ENCODE data around the gene ARSA.

Gene ARSA

GRCh38 chr22:50625131-50625567, 2.8 kb downstream of the ARSA start:
- ATAC-seq, result no peak
- no peak for TF ChIP-seq ZC3H10 (CRISPR knock-in tag; IDR thresholded peaks at IDR 0.05)
- TF ChIP-seq OSR1 (CRISPR knock-in tag; IDR thresholded peaks at IDR 0.05), result no peak
- TF ChIP-seq TCF4 (CRISPR knock-in tag; IDR thresholded peaks at IDR 0.05; ENCODE audit: borderline replicate concordance), result no peak
- TF ChIP-seq CSRNP3 (CRISPR knock-in tag; IDR thresholded peaks at IDR 0.05), result no peak
- TF ChIP-seq ZFP30 (CRISPR knock-in tag; IDR thresholded peaks at IDR 0.05), result no peak
- no peak for TF ChIP-seq CREB5 (CRISPR knock-in tag; IDR thresholded peaks at IDR 0.05; ENCODE audit: low read depth)
- TF ChIP-seq ESRRG (CRISPR knock-in tag; IDR thresholded peaks at IDR 0.05), result no peak
- no peak for TF ChIP-seq BACH2 (CRISPR knock-in tag; IDR thresholded peaks at IDR 0.05; ENCODE audit: borderline replicate concordance)

- no peak for ATAC-seq
Measured at GRCh38 chr22:50624347-50625130, 3.4 kb downstream of the ARSA start.

More at GRCh38 chr22:50624347-50625130, 3.4 kb downstream of the ARSA start:
- no peak for TF ChIP-seq TSHZ2 (CRISPR knock-in tag; IDR thresholded peaks at IDR 0.05)
- no peak for TF ChIP-seq ZNF70 (CRISPR knock-in tag; IDR thresholded peaks at IDR 0.05)
- TF ChIP-seq CSDC2 (CRISPR knock-in tag; IDR thresholded peaks at IDR 0.05), result no peak
- TF ChIP-seq ZFP30 (CRISPR knock-in tag; IDR thresholded peaks at IDR 0.05), result no peak
- TF ChIP-seq TOX (CRISPR knock-in tag; IDR thresholded peaks at IDR 0.05; ENCODE audit: borderline replicate concordance), result no peak
- no peak for TF ChIP-seq GLIS3 (CRISPR knock-in tag; IDR thresholded peaks at IDR 0.05)
- TF ChIP-seq ZFP3 (CRISPR knock-in tag; IDR thresholded peaks at IDR 0.05), result no peak
- no peak for TF ChIP-seq ZNF565 (CRISPR knock-in tag; conservative IDR thresholded peaks at IDR 0.05; ENCODE audit: low read depth)
- no peak for TF ChIP-seq PPARA (CRISPR knock-in tag; IDR thresholded peaks at IDR 0.05; ENCODE audit: borderline replicate concordance)
- no peak for TF ChIP-seq CREB5 (CRISPR knock-in tag; IDR thresholded peaks at IDR 0.05; ENCODE audit: low read depth)
- TF ChIP-seq ARNTL (CRISPR knock-in tag; IDR thresholded peaks at IDR 0.05; ENCODE audit: borderline replicate concordance, low read depth), result no peak
- no peak for TF ChIP-seq ZC3H10 (CRISPR knock-in tag; IDR thresholded peaks at IDR 0.05)
- no peak for TF ChIP-seq ISL1 (CRISPR knock-in tag; IDR thresholded peaks at IDR 0.05)
- no peak for TF ChIP-seq OSR1 (CRISPR knock-in tag; IDR thresholded peaks at IDR 0.05)
- TF ChIP-seq SNAI2 (CRISPR knock-in tag; IDR thresholded peaks at IDR 0.05), result no peak
- TF ChIP-seq BACH2 (CRISPR knock-in tag; IDR thresholded peaks at IDR 0.05; ENCODE audit: borderline replicate concordance), result no peak
- no peak for TF ChIP-seq POU6F1 (CRISPR knock-in tag; IDR thresholded peaks at IDR 0.05; ENCODE audit: borderline replicate concordance, low read depth)
- no peak for TF ChIP-seq RARB (CRISPR knock-in tag; IDR thresholded peaks at IDR 0.05)
- TF ChIP-seq CSRNP3 (CRISPR knock-in tag; IDR thresholded peaks at IDR 0.05), result no peak

All from SK-N-SH treated with all-trans-retinoic acid at 6 μM for 48 hours (cell line).